Measurements from ENCODE around the gene GSTO1.

GSTO1 gene

GRCh38 chr10:104268713-104269645, 14.3 kb downstream of the GSTO1 start, which contains the start of gene GSTO2 (continued):
- TF ChIP-seq TSHZ1 (tag by site-specific recombination; IDR thresholded peaks at IDR 0.05; ENCODE audit: borderline replicate concordance) (no peak), ZNF239 (tag by site-specific recombination; IDR thresholded peaks at IDR 0.05) (no peak), ZNF302 (tag by site-specific recombination; IDR thresholded peaks at IDR 0.05; ENCODE audit: low read depth) (no peak), EGR2 (tag by site-specific recombination; IDR thresholded peaks at IDR 0.05; ENCODE audit: low read depth) (no peak), ZSCAN18 (tag by site-specific recombination; IDR thresholded peaks at IDR 0.05) (no peak), PRDM10 (tag by site-specific recombination; IDR thresholded peaks at IDR 0.05) (peak; percentile 98), ZNF658 (tag by site-specific recombination; IDR thresholded peaks at IDR 0.05) (no peak), ZSCAN16 (tag by site-specific recombination; IDR thresholded peaks at IDR 0.05) (no peak), TRIM28 (IDR thresholded peaks at IDR 0.05; ENCODE audit: borderline replicate concordance, low read length) (no peak), ZBTB11 (tag by site-specific recombination; conservative IDR thresholded peaks at IDR 0.05; ENCODE audit: low read depth) (peak; percentile 94), ZXDB (tag by site-specific recombination; IDR thresholded peaks at IDR 0.05) (peak; percentile 39; the same call in 1 of the 2 replicates), KLF16 (tag by site-specific recombination; IDR thresholded peaks at IDR 0.05) (no peak), YY2 (tag by site-specific recombination; IDR thresholded peaks at IDR 0.05) (no peak), ZNF433 (tag by site-specific recombination; IDR thresholded peaks at IDR 0.05; ENCODE audit: low read depth) (no peak), ZBTB26 (tag by site-specific recombination; optimal IDR thresholded peaks at IDR 0.05) (peak; percentile 19)
